Astrocyte (in vitro differentiated cells and primary cell): ENCODE measurements around the gene NCAPD3. TPM values are rescaled to one million over a fixed set of nuclear protein-coding genes. Genes with fewer than 3 reads are reported as not detected.

Experiments
- DNase-seq: peaks from one replicate; pipeline ENCODE4 v3.0.0-alpha.2; 2010; ENCODE audit warnings: low read depth
- FAIRE-seq: peaks from 2 replicates; lab custom pipeline; 2011; peaks lifted over from hg19 to GRCh38; lab: Jason Lieb, UNC
- H2AFZ ChIP-seq: 2 replicates; pipeline ENCODE4 v1.6.0; 2012; ENCODE audit warnings: low read depth, low read length, inconsistent platforms
- H3K27ac ChIP-seq: 2 replicates; pipeline ENCODE4 v1.5.1; 2011; ENCODE audit warnings: low read depth, low read length, inconsistent platforms
- H3K27me3 ChIP-seq: 2 replicates; pipeline ENCODE4 v1.6.0; 2011; ENCODE audit warnings: low read length, inconsistent platforms; ENCODE audit not compliant: insufficient read depth
- H3K36me3 ChIP-seq: 2 replicates; pipeline ENCODE4 v1.5.1; 2011; ENCODE audit warnings: low read length, inconsistent platforms; ENCODE audit not compliant: insufficient read depth
- H3K4me1 ChIP-seq: 2 replicates; pipeline ENCODE4 v1.5.1; 2011; ENCODE audit warnings: low read length, inconsistent platforms; ENCODE audit not compliant: insufficient read depth
- H3K4me2 ChIP-seq: 2 replicates; pipeline ENCODE4 v1.6.0; 2012; ENCODE audit warnings: low read length, inconsistent platforms
- H3K4me3 ChIP-seq: 2 replicates; pipeline ENCODE4 v1.5.1; 2011; ENCODE audit warnings: low read depth, mild to moderate bottlenecking, low read length, inconsistent platforms; ENCODE audit not compliant: insufficient read depth
- H3K79me2 ChIP-seq: 2 replicates; pipeline ENCODE4 v1.6.0; 2012; ENCODE audit warnings: mild to moderate bottlenecking, low read length, inconsistent platforms; ENCODE audit not compliant: insufficient read depth
- H3K9ac ChIP-seq: 2 replicates; pipeline ENCODE4 v1.6.0; 2012; ENCODE audit warnings: mild to moderate bottlenecking, low read length, inconsistent platforms
- H3K9me3 ChIP-seq: 2 replicates; pipeline ENCODE4 v1.5.1; 2012; ENCODE audit warnings: low read depth, mild to moderate bottlenecking, low read length, inconsistent platforms; ENCODE audit not compliant: insufficient read depth
- H4K20me1 ChIP-seq: 2 replicates; pipeline ENCODE4 v1.6.0; 2012; ENCODE audit warnings: low read length, inconsistent platforms; ENCODE audit not compliant: insufficient read depth
- H3K27ac Mint-ChIP-seq: one replicate; pipeline ENCODE4 v1.8.0; 2021; ENCODE audit warnings: mild to moderate bottlenecking, mixed read lengths; ENCODE audit not compliant: unreplicated experiment
- H3K27me3 Mint-ChIP-seq: one replicate; pipeline ENCODE4 v1.8.0; 2021; ENCODE audit warnings: low read depth, mixed read lengths; ENCODE audit not compliant: unreplicated experiment
- H3K36me3 Mint-ChIP-seq: one replicate; pipeline ENCODE4 v1.8.0; 2021; ENCODE audit warnings: low read depth, mixed read lengths; ENCODE audit not compliant: unreplicated experiment
- H3K4me1 Mint-ChIP-seq: one replicate; pipeline ENCODE4 v1.8.0; 2021; ENCODE audit warnings: low read depth, mixed read lengths; ENCODE audit not compliant: unreplicated experiment
- H3K4me3 Mint-ChIP-seq: one replicate; pipeline ENCODE4 v1.8.0; 2021; ENCODE audit warnings: mild to moderate bottlenecking, moderate library complexity, mixed read lengths; ENCODE audit not compliant: unreplicated experiment
- H3K9me3 Mint-ChIP-seq: one replicate; pipeline ENCODE4 v1.8.0; 2021; ENCODE audit warnings: mild to moderate bottlenecking, mixed read lengths; ENCODE audit not compliant: unreplicated experiment
- EZH2 ChIP-seq: IDR thresholded peaks from 2 replicates; pipeline ENCODE4 v1.6.1; 2012; ENCODE audit warnings: mild to moderate bottlenecking, low read length, inconsistent platforms; ENCODE audit not compliant: insufficient read depth
- total RNA-seq: library from RNA; stranded (reverse); gene quantifications from 2 replicates; pipeline ENCODE4 v1.2.1, GENCODE V29; 2021
- TF ChIP-seq, protein P1 (sequence below): IDR thresholded peaks from 2 replicates; pipeline ENCODE4 v1.5.1; 2011; ENCODE audit warnings: low read depth, mild to moderate bottlenecking, inconsistent platforms, low read length, moderate library complexity; ENCODE audit not compliant: insufficient read depth

Gene NCAPD3
- total RNA-seq, 1 donor from 2014 or later, result 18.5 TPM

- DNase-seq, result no peak
- Histone ChIP-seq H4K20me1 (peaks cover 13% of the 10 kb centered on the region), H3K4me2 (peak overlapping the region; percentile 35), H2AFZ (no peak overlapping the region), H3K9me3 (no peaks in the 10 kb centered on the region), H3K4me1 (peaks cover 7% of the 10 kb centered on the region), H3K79me2 (no peaks in the 10 kb centered on the region), H3K27ac (no peak overlapping the region), H3K4me3 (no peak overlapping the region), H3K9ac (no peak overlapping the region), H3K27me3 (peaks cover 14% of the 10 kb centered on the region), H3K36me3 (no peaks in the 10 kb centered on the region)
- peaks cover 3% of the 10 kb centered on the region for H3K36me3 Mint-ChIP-seq
- FAIRE-seq, result no peak
- no peak overlapping the region for H3K27ac Mint-ChIP-seq
- peaks cover 11% of the 10 kb centered on the region for H3K27me3 Mint-ChIP-seq
- peaks cover 21% of the 10 kb centered on the region for H3K4me1 Mint-ChIP-seq
- no peaks in the 10 kb centered on the region for H3K9me3 Mint-ChIP-seq
- H3K4me3 Mint-ChIP-seq, result no peak overlapping the region
- TF ChIP-seq EZH2, result no peak
- TF ChIP-seq, protein P1, sequence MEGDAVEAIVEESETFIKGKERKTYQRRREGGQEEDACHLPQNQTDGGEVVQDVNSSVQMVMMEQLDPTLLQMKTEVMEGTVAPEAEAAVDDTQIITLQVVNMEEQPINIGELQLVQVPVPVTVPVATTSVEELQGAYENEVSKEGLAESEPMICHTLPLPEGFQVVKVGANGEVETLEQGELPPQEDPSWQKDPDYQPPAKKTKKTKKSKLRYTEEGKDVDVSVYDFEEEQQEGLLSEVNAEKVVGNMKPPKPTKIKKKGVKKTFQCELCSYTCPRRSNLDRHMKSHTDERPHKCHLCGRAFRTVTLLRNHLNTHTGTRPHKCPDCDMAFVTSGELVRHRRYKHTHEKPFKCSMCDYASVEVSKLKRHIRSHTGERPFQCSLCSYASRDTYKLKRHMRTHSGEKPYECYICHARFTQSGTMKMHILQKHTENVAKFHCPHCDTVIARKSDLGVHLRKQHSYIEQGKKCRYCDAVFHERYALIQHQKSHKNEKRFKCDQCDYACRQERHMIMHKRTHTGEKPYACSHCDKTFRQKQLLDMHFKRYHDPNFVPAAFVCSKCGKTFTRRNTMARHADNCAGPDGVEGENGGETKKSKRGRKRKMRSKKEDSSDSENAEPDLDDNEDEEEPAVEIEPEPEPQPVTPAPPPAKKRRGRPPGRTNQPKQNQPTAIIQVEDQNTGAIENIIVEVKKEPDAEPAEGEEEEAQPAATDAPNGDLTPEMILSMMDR, result no peak
Observed at GRCh38 chr11:134266440-134266839, 42.7 kb upstream of the NCAPD3 start.

GRCh38 chr11:134264966-134265764, 41.4 kb upstream of the NCAPD3 start:
- H3K4me3 Mint-ChIP-seq, result no peak overlapping the region
- Histone ChIP-seq H3K79me2 (no peaks in the 10 kb centered on the region), H3K9ac (no peak overlapping the region), H3K9me3 (no peaks in the 10 kb centered on the region), H3K36me3 (peaks cover 3% of the 10 kb centered on the region), H3K27ac (no peak overlapping the region), H3K27me3 (peaks cover 5% of the 10 kb centered on the region), H3K4me2 (no peak overlapping the region), H2AFZ (no peak overlapping the region), H3K4me3 (no peak overlapping the region), H3K4me1 (peaks cover 7% of the 10 kb centered on the region), H4K20me1 (peaks cover 15% of the 10 kb centered on the region)
- DNase-seq (no peak), FAIRE-seq (no peak)
- H3K9me3 Mint-ChIP-seq, result no peaks in the 10 kb centered on the region
- peaks cover 3% of the 10 kb centered on the region for H3K36me3 Mint-ChIP-seq
- H3K4me1 Mint-ChIP-seq, result peaks cover 21% of the 10 kb centered on the region
- peaks cover under 1% of the 10 kb centered on the region for H3K27me3 Mint-ChIP-seq
- H3K27ac Mint-ChIP-seq, result peak overlapping the region; percentile 62
- no peak for TF ChIP-seq EZH2
- TF ChIP-seq, protein P1, result no peak
